ENCODE results near the gene PRRX2. TPM values are rescaled to one million over a fixed set of nuclear protein-coding genes. Genes with fewer than 3 reads are reported as not detected.

PRRX2 gene
- total and polyA plus RNA-seq, 2 experiments from 2014 or later, result 5.8 to 8.3 TPM

DNA sequence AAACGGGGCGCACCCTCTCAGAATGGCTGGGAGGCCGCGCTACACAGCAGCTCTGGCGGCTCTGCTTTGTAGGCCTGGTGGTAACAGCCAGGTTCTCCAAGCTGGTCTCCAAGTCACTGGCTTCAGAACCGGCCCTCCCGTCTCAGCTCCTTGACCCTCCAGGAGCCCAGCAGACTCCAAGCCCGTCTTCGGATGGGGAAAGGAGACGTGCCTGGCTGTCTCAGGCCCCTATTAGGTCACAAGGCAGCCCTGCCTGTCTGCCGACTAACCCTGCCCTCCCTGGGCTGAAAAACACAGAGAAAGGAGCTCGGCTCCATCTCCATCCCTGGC lies 25.7 kb upstream of the PRRX2 start:
- H4K20me1 ChIP-seq (replicated peaks; ENCODE audit: insufficient read depth), result peaks cover 26% of the 10 kb centered on the region

More for the DNA sequence above, 25.7 kb upstream of the PRRX2 start:
- Histone ChIP-seq H3K79me2 (replicated peaks; ENCODE audit: insufficient read depth) (peaks cover 10% of the 10 kb centered on the region), H3K9me2 (ENCODE audit: insufficient read depth) (no peaks in the 10 kb centered on the region), H3F3A (replicated peaks; ENCODE audit: low read depth) (no peaks in the 10 kb centered on the region; the same call in 1 of the 2 replicates), H3K36me3 (ENCODE audit: insufficient read depth) (no peaks in the 10 kb centered on the region; the same call in 1 of the 2 replicates), H3K4me1 (ENCODE audit: insufficient read depth) (no peaks in the 10 kb centered on the region), H2AFZ (no peak overlapping the region), H3K4me3 (no peak overlapping the region), H3K27ac (ENCODE audit: low read depth) (no peak overlapping the region), H3K4me2 (no peak overlapping the region), H3K27me3 (ENCODE audit: insufficient read depth) (no peaks in the 10 kb centered on the region)
- no peak for DNase-seq (ENCODE audit: low spot score)
- H3K27ac Mint-ChIP-seq, result no peak overlapping the region
- no peak for ATAC-seq
- H3K9me3 Mint-ChIP-seq, result no peaks in the 10 kb centered on the region
- peaks cover 14% of the 10 kb centered on the region for H3K27me3 Mint-ChIP-seq (ENCODE audit: insufficient read depth, low read depth, poor library complexity)
- H3K4me3 Mint-ChIP-seq, result peak overlapping the region; percentile 83; the same call in 1 of the 3 replicates
- H3K36me3 Mint-ChIP-seq (ENCODE audit: low read depth), result peaks cover 26% of the 10 kb centered on the region
- TF ChIP-seq EZH2 (IDR thresholded peaks at IDR 0.05; ENCODE audit: low read depth, unreplicated experiment) (no peak), ZNF114 (CRISPR knock-in tag; IDR thresholded peaks at IDR 0.05) (no peak), NANOG (IDR thresholded peaks at IDR 0.05; ENCODE audit: borderline replicate concordance) (no peak), CREB1 (CRISPR knock-in tag; IDR thresholded peaks at IDR 0.05; ENCODE audit: low read depth) (no peak), STAT1 (IDR thresholded peaks at IDR 0.05; ENCODE audit: unreplicated experiment) (no peak), EZH2phosphoT487 (IDR thresholded peaks at IDR 0.05; ENCODE audit: unreplicated experiment) (no peak), POLR2AphosphoS5 (IDR thresholded peaks at IDR 0.05; ENCODE audit: low read depth) (no peak), JUNB (IDR thresholded peaks at IDR 0.05; ENCODE audit: unreplicated experiment) (no peak), ZNF331 (CRISPR knock-in tag; IDR thresholded peaks at IDR 0.05; ENCODE audit: low read depth) (no peak)
- TF ChIP-seq, protein P1, sequence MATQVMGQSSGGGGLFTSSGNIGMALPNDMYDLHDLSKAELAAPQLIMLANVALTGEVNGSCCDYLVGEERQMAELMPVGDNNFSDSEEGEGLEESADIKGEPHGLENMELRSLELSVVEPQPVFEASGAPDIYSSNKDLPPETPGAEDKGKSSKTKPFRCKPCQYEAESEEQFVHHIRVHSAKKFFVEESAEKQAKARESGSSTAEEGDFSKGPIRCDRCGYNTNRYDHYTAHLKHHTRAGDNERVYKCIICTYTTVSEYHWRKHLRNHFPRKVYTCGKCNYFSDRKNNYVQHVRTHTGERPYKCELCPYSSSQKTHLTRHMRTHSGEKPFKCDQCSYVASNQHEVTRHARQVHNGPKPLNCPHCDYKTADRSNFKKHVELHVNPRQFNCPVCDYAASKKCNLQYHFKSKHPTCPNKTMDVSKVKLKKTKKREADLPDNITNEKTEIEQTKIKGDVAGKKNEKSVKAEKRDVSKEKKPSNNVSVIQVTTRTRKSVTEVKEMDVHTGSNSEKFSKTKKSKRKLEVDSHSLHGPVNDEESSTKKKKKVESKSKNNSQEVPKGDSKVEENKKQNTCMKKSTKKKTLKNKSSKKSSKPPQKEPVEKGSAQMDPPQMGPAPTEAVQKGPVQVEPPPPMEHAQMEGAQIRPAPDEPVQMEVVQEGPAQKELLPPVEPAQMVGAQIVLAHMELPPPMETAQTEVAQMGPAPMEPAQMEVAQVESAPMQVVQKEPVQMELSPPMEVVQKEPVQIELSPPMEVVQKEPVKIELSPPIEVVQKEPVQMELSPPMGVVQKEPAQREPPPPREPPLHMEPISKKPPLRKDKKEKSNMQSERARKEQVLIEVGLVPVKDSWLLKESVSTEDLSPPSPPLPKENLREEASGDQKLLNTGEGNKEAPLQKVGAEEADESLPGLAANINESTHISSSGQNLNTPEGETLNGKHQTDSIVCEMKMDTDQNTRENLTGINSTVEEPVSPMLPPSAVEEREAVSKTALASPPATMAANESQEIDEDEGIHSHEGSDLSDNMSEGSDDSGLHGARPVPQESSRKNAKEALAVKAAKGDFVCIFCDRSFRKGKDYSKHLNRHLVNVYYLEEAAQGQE (IDR thresholded peaks at IDR 0.05; ENCODE audit: unreplicated experiment), result no peak
- TF ChIP-seq, protein P2, sequence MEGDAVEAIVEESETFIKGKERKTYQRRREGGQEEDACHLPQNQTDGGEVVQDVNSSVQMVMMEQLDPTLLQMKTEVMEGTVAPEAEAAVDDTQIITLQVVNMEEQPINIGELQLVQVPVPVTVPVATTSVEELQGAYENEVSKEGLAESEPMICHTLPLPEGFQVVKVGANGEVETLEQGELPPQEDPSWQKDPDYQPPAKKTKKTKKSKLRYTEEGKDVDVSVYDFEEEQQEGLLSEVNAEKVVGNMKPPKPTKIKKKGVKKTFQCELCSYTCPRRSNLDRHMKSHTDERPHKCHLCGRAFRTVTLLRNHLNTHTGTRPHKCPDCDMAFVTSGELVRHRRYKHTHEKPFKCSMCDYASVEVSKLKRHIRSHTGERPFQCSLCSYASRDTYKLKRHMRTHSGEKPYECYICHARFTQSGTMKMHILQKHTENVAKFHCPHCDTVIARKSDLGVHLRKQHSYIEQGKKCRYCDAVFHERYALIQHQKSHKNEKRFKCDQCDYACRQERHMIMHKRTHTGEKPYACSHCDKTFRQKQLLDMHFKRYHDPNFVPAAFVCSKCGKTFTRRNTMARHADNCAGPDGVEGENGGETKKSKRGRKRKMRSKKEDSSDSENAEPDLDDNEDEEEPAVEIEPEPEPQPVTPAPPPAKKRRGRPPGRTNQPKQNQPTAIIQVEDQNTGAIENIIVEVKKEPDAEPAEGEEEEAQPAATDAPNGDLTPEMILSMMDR (conservative IDR thresholded peaks at IDR 0.05; ENCODE audit: low read depth in 2 of 2), result no peak
- TF ChIP-seq, protein P3, sequence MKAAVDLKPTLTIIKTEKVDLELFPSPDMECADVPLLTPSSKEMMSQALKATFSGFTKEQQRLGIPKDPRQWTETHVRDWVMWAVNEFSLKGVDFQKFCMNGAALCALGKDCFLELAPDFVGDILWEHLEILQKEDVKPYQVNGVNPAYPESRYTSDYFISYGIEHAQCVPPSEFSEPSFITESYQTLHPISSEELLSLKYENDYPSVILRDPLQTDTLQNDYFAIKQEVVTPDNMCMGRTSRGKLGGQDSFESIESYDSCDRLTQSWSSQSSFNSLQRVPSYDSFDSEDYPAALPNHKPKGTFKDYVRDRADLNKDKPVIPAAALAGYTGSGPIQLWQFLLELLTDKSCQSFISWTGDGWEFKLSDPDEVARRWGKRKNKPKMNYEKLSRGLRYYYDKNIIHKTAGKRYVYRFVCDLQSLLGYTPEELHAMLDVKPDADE (IDR thresholded peaks at IDR 0.05), result no peak
- TF ChIP-seq, protein P4, sequence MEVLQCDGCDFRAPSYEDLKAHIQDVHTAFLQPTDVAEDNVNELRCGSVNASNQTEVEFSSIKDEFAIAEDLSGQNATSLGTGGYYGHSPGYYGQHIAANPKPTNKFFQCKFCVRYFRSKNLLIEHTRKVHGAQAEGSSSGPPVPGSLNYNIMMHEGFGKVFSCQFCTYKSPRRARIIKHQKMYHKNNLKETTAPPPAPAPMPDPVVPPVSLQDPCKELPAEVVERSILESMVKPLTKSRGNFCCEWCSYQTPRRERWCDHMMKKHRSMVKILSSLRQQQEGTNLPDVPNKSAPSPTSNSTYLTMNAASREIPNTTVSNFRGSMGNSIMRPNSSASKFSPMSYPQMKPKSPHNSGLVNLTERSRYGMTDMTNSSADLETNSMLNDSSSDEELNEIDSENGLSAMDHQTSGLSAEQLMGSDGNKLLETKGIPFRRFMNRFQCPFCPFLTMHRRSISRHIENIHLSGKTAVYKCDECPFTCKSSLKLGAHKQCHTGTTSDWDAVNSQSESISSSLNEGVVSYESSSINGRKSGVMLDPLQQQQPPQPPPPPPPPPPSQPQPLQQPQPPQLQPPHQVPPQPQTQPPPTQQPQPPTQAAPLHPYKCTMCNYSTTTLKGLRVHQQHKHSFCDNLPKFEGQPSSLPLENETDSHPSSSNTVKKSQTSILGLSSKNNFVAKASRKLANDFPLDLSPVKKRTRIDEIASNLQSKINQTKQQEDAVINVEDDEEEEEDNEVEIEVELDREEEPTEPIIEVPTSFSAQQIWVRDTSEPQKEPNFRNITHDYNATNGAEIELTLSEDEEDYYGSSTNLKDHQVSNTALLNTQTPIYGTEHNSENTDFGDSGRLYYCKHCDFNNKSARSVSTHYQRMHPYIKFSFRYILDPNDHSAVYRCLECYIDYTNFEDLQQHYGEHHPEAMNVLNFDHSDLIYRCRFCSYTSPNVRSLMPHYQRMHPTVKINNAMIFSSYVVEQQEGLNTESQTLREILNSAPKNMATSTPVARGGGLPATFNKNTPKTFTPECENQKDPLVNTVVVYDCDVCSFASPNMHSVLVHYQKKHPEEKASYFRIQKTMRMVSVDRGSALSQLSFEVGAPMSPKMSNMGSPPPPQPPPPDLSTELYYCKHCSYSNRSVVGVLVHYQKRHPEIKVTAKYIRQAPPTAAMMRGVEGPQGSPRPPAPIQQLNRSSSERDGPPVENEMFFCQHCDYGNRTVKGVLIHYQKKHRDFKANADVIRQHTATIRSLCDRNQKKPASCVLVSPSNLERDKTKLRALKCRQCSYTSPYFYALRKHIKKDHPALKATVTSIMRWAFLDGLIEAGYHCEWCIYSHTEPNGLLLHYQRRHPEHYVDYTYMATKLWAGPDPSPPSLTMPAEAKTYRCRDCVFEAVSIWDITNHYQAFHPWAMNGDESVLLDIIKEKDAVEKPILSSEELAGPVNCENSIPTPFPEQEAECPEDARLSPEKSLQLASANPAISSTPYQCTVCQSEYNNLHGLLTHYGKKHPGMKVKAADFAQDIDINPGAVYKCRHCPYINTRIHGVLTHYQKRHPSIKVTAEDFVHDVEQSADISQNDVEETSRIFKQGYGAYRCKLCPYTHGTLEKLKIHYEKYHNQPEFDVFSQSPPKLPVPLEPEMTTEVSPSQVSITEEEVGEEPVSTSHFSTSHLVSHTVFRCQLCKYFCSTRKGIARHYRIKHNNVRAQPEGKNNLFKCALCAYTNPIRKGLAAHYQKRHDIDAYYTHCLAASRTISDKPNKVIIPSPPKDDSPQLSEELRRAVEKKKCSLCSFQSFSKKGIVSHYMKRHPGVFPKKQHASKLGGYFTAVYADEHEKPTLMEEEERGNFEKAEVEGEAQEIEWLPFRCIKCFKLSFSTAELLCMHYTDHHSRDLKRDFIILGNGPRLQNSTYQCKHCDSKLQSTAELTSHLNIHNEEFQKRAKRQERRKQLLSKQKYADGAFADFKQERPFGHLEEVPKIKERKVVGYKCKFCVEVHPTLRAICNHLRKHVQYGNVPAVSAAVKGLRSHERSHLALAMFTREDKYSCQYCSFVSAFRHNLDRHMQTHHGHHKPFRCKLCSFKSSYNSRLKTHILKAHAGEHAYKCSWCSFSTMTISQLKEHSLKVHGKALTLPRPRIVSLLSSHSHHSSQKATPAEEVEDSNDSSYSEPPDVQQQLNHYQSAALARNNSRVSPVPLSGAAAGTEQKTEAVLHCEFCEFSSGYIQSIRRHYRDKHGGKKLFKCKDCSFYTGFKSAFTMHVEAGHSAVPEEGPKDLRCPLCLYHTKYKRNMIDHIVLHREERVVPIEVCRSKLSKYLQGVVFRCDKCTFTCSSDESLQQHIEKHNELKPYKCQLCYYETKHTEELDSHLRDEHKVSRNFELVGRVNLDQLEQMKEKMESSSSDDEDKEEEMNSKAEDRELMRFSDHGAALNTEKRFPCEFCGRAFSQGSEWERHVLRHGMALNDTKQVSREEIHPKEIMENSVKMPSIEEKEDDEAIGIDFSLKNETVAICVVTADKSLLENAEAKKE (CRISPR knock-in tag; IDR thresholded peaks at IDR 0.05), result no peak
- H3K4me1 Mint-ChIP-seq, result peaks cover 9% of the 10 kb centered on the region

All from GM23338 (cell line).